Uterus (tissue), 2 donors: ENCODE results near the gene NKX2-2.

ENCODE experiments used
- CTCF ChIP-seq, 4 experiments: fragments of 200-600 bp in 2 of 4; fragments of 450-650 bp in 2 of 4; sonication (generic) in 2 of 4; IDR thresholded peaks; one replicate each; pipeline ENCODE4 v1.5.1; 2016 to 2019; ENCODE audit warnings: antibody characterized with exemption in 4 of 4, mild to moderate bottlenecking in 2 of 4, moderate library complexity in 1 of 4
- POLR2A ChIP-seq, 2 donors: fragments of 450-650 bp; IDR thresholded peaks; one replicate each; pipeline ENCODE4 v1.6.1; 2016; ENCODE audit warnings: antibody characterized with exemption in 2 of 2, mild to moderate bottlenecking in 1 of 2, moderate library complexity in 1 of 2

GRCh38 chr20:21512634-21513180 lies 1.2 kb downstream of the NKX2-2 start:
- TF ChIP-seq CTCF (IDR thresholded peaks at IDR 0.05) (no peak), POLR2A (IDR thresholded peaks at IDR 0.05) (no peak)
